Common myeloid progenitor, CD34-positive (primary cell): ENCODE measurements around the gene CNTN2.

Experiments
- CTCF ChIA-PET: fragments of 350-600 bp; sonication (Branson Sonifier 250); formaldehyde crosslinking; loops from one replicate; lab custom pipeline; 2021; ENCODE audit warnings: antibody characterized with exemption; lab: Charles Lee
- POLR2A ChIA-PET: fragments of 350-600 bp; sonication (Branson Sonifier 250); formaldehyde crosslinking; loops from one replicate; lab custom pipeline; 2021; ENCODE audit warnings: antibody characterized with exemption; lab: Charles Lee
- DNase-seq, 3 donors: peaks; one replicate each; pipeline versions ENCODE4 v3.0.0 to v3.0.0-alpha.2; 2013
- H3K27ac ChIP-seq, 2 experiments: 1 replicate in 1 of 2; 2 replicates in 1 of 2; pipeline ENCODE4 v1.7.0; 2013; ENCODE audit warnings: inconsistent platforms in 2 of 2, low read length in 2 of 2, mild to moderate bottlenecking in 2 of 2, low read depth in 1 of 2, moderate library complexity in 1 of 2; ENCODE audit not compliant: severe bottlenecking in 2 of 2, insufficient read depth in 1 of 2, poor library complexity in 1 of 2
- H3K27me3 ChIP-seq, 5 experiments: replicated peaks in 2 of 5; 1 replicate in 3 of 5; 2 replicates in 2 of 5; pipeline versions ENCODE4 v1.6.1 to v1.7.0; 2013; ENCODE audit warnings: low read length in 4 of 5, mild to moderate bottlenecking in 2 of 5, moderate library complexity in 2 of 5, inconsistent platforms in 1 of 5; ENCODE audit not compliant: insufficient read depth in 5 of 5, control insufficient read depth in 4 of 5
- H3K36me3 ChIP-seq, 4 experiments: 1 replicate in 2 of 4; 2 replicates in 2 of 4; pipeline versions ENCODE4 v1.6.1 to v1.7.0; 2013; ENCODE audit warnings: low read length in 3 of 4, control low read depth in 1 of 4, mild to moderate bottlenecking in 1 of 4; ENCODE audit not compliant: control insufficient read depth in 4 of 4, insufficient read depth in 4 of 4
- H3K4me1 ChIP-seq, 4 experiments: 1 replicate in 3 of 4; 2 replicates in 1 of 4; pipeline versions ENCODE4 v1.6.1 to v1.7.1; 2013; ENCODE audit warnings: low read length in 3 of 4, mild to moderate bottlenecking in 3 of 4, control low read depth in 1 of 4, inconsistent platforms in 1 of 4, moderate library complexity in 1 of 4; ENCODE audit not compliant: control insufficient read depth in 4 of 4, insufficient read depth in 4 of 4; ENCODE audit errors: control extremely low read depth in 1 of 4
- H3K4me3 ChIP-seq, 7 experiments: 1 replicate in 4 of 7; 2 replicates in 3 of 7; pipeline versions ENCODE4 v1.5.1 to v1.7.0; 2013; ENCODE audit warnings: mild to moderate bottlenecking in 7 of 7, low read length in 6 of 7, moderate library complexity in 6 of 7, inconsistent platforms in 2 of 7, low read depth in 2 of 7, control low read depth in 1 of 7; ENCODE audit not compliant: insufficient read depth in 4 of 7, control insufficient read depth in 1 of 7; ENCODE audit errors: extremely low read depth in 1 of 7
- H3K9me3 ChIP-seq, 5 experiments: 1 replicate in 4 of 5; 2 replicates in 1 of 5; pipeline versions ENCODE4 v1.6.1 to v1.7.1; 2013; ENCODE audit warnings: low read length in 4 of 5, mild to moderate bottlenecking in 2 of 5, inconsistent platforms in 1 of 5, low read depth in 1 of 5, moderate library complexity in 1 of 5; ENCODE audit not compliant: control insufficient read depth in 4 of 5, insufficient read depth in 2 of 5; ENCODE audit errors: control extremely low read depth in 1 of 5
- WGBS: methylation state at CpG from one replicate; pipeline ENCODE4 v1.1.5; 2013; ENCODE audit not compliant: insufficient coverage; 5-methylcytosine and 5-hydroxymethylcytosine counted together

The CNTN2 gene

GRCh38 chr1:205058853-205059252 is 15.8 kb downstream of the CNTN2 start:
- H3K9me3 ChIP-seq, result no peaks in the 10 kb centered on the region
- H3K4me3 ChIP-seq, result no peak overlapping the region
- POLR2A ChIA-PET, result no interaction called here
- H3K27me3 ChIP-seq, result peaks cover 0 to 4% (median 0%) of the 10 kb centered on the region in 5 experiments
- CTCF ChIA-PET, result interaction anchor here (5.7 kb wide), 1 partner anchor 82 kb away, joined by 149 read pairs; no protein-coding TSS in a partner anchor
- H3K4me1 ChIP-seq, result peaks cover 0 to 7% (median 4%) of the 10 kb centered on the region in 4 experiments
- H3K27ac ChIP-seq, result no peak overlapping the region
- DNase-seq, result no peak
- 96% methylated on average over 12 of the region's 12 CpGs for WGBS
- H3K36me3 ChIP-seq, result no peaks in the 10 kb centered on the region

- DNase-seq, result no peak
- H3K4me3 ChIP-seq, result no peak overlapping the region
- no peaks in the 10 kb centered on the region for H3K36me3 ChIP-seq
- peaks cover 0 to 7% (median 4%) of the 10 kb centered on the region in 4 experiments for H3K4me1 ChIP-seq
- ChIA-PET CTCF (interaction anchor here (5.2 to 5.7 kb wide), 2 partner anchors 69 to 83 kb away, joined by 149 to 166 read pairs; no protein-coding TSS in a partner anchor), POLR2A (no interaction called here)
- no peaks in the 10 kb centered on the region for H3K9me3 ChIP-seq
- H3K27ac ChIP-seq, result no peak overlapping the region
- H3K27me3 ChIP-seq, result peaks cover 0 to 3% (median 0%) of the 10 kb centered on the region in 5 experiments
- WGBS, result 95% methylated on average over 5 of the region's 6 CpGs
Observed at GRCh38 chr1:205059660-205060059, 16.6 kb downstream of the CNTN2 start.

- WGBS, result 77% methylated on average over 7 of the region's 10 CpGs
- H3K4me1 ChIP-seq, result peaks cover 0 to 7% (median 4%) of the 10 kb centered on the region in 4 experiments
- ChIA-PET POLR2A (interaction anchor here (0.6 to 3.0 kb wide), 3 partner anchors 19 to 72 kb away, joined by 3 to 10 read pairs (median 3); no protein-coding TSS in a partner anchor), CTCF (interaction anchor here (0.6 to 5.7 kb wide), 24 partner anchors 8 to 196 kb away, joined by 3 to 166 read pairs (median 10); partner anchors contain the start of gene CNTN2)
- no peak overlapping the region for H3K4me3 ChIP-seq
- no peaks in the 10 kb centered on the region for H3K9me3 ChIP-seq
- no peak for DNase-seq
- peaks cover 0 to 2% (median 0%) of the 10 kb centered on the region in 5 experiments for H3K27me3 ChIP-seq
- no peaks in the 10 kb centered on the region for H3K36me3 ChIP-seq
- no peak overlapping the region for H3K27ac ChIP-seq
Observed at GRCh38 chr1:205060746-205061145, 17.7 kb downstream of the CNTN2 start.

GRCh38 chr1:205061227-205061626 is 18.2 kb downstream of the CNTN2 start:
- H3K9me3 ChIP-seq, result no peaks in the 10 kb centered on the region
- no peak overlapping the region for H3K27ac ChIP-seq
- H3K36me3 ChIP-seq, result no peaks in the 10 kb centered on the region
- WGBS, result 97% methylated on average over 12 of the region's 14 CpGs
- POLR2A ChIA-PET, result interaction anchor here (0.6 to 3.0 kb wide), 4 partner anchors 19 to 86 kb away, joined by 3 to 10 read pairs (median 4); no protein-coding TSS in a partner anchor
- H3K27me3 ChIP-seq, result peaks cover 0 to 2% (median 0%) of the 10 kb centered on the region in 5 experiments
- H3K4me3 ChIP-seq, result no peak overlapping the region
- CTCF ChIA-PET, result interaction anchor here (0.6 to 5.7 kb wide), 32 partner anchors 9 to 206 kb away, joined by 3 to 166 read pairs (median 6); partner anchors contain the start of genes CNTN2 and TMCC2
- H3K4me1 ChIP-seq, result peaks cover 0 to 7% (median 4%) of the 10 kb centered on the region in 4 experiments
- DNase-seq, result no peak

- POLR2A ChIA-PET, result interaction anchor here (1.1 to 3.0 kb wide), 3 partner anchors 69 to 86 kb away, joined by 3 to 10 read pairs (median 5); no protein-coding TSS in a partner anchor
- 27% methylated on average over 8 of the region's 13 CpGs for WGBS
- CTCF ChIA-PET, result interaction anchor here (0.6 to 5.7 kb wide), 35 partner anchors 8 to 1247 kb away, joined by 3 to 166 read pairs (median 5); partner anchors contain the start of genes CNTN2 and TMCC2
- no peak overlapping the region for H3K4me3 ChIP-seq
- H3K27me3 ChIP-seq, result peaks cover 0 to 1% (median 0%) of the 10 kb centered on the region in 5 experiments
- peaks cover 0 to 7% (median 4%) of the 10 kb centered on the region in 4 experiments for H3K4me1 ChIP-seq
- H3K9me3 ChIP-seq, result no peaks in the 10 kb centered on the region
- DNase-seq, result peak; percentile 78 to 90 (median 88)
- no peak overlapping the region for H3K27ac ChIP-seq
- H3K36me3 ChIP-seq, result no peaks in the 10 kb centered on the region
Observed at GRCh38 chr1:205061665-205062069, 18.7 kb downstream of the CNTN2 start.

- Histone ChIP-seq H3K9me3 (no peaks in the 10 kb centered on the region), H3K27ac (no peak overlapping the region), H3K4me3 (no peak overlapping the region), H3K27me3 (no peaks in the 10 kb centered on the region), H3K36me3 (no peaks in the 10 kb centered on the region), H3K4me1 (peaks cover 0 to 7% (median 4%) of the 10 kb centered on the region in 4 experiments)
- CTCF ChIA-PET, result interaction anchor here (0.7 to 5.7 kb wide), 28 partner anchors 10 to 261 kb away, joined by 3 to 166 read pairs (median 8); partner anchors contain the start of gene CNTN2
- 96% methylated on average over 7 of the region's 8 CpGs for WGBS
- POLR2A ChIA-PET, result interaction anchor here (3.0 kb wide), 1 partner anchor 73 kb away, joined by 10 read pairs; no protein-coding TSS in a partner anchor
- no peak for DNase-seq
Observed at GRCh38 chr1:205062319-205062718, 19.3 kb downstream of the CNTN2 start.

- no CpG with 5 or more reads among the region's 3 CpGs for WGBS
- H3K9me3 ChIP-seq, result no peaks in the 10 kb centered on the region
- H3K36me3 ChIP-seq, result no peaks in the 10 kb centered on the region
- H3K4me3 ChIP-seq, result no peak overlapping the region
- H3K4me1 ChIP-seq, result peaks cover 0 to 7% (median 4%) of the 10 kb centered on the region in 4 experiments
- no peak for DNase-seq
- no peak overlapping the region for H3K27ac ChIP-seq
- CTCF ChIA-PET, result interaction anchor here (0.7 to 5.7 kb wide), 23 partner anchors 9 to 261 kb away, joined by 3 to 166 read pairs (median 5); no protein-coding TSS in a partner anchor
- H3K27me3 ChIP-seq, result no peaks in the 10 kb centered on the region
- POLR2A ChIA-PET, result interaction anchor here (3.0 kb wide), 1 partner anchor 74 kb away, joined by 10 read pairs; no protein-coding TSS in a partner anchor
Observed at GRCh38 chr1:205062895-205063294, 19.9 kb downstream of the CNTN2 start.
